Measurements from ENCODE around the gene EMILIN3.

The EMILIN3 gene

GRCh38 chr20:41348430-41349172 lies 18.0 kb downstream of the EMILIN3 start:
- TF ChIP-seq EZH2 (IDR thresholded peaks at IDR 0.05) (no peak), FOXP2 (optimal IDR thresholded peaks at IDR 0.05; ENCODE audit: control extremely low read depth, extremely low read length, insufficient read depth) (no peak), POLR2AphosphoS5 (IDR thresholded peaks at IDR 0.05; ENCODE audit: borderline replicate concordance, low read depth, low read length) (no peak)
- DNase-seq (ENCODE audit: low read depth, low spot score) = no peak
- H3K36me3 ChIP-seq (ENCODE audit: insufficient read depth, low read length) = no peaks in the 10 kb centered on the region
- no peak overlapping the region for H3K4me3 ChIP-seq
- no peak overlapping the region for H3K27ac ChIP-seq
- H3K9ac ChIP-seq (ENCODE audit: insufficient read length) = no peak overlapping the region
- no peaks in the 10 kb centered on the region for H3K9me3 ChIP-seq (ENCODE audit: low read depth, low read length)

GRCh38 chr20:41347523-41348429 lies 18.8 kb downstream of the EMILIN3 start:
- no peak for DNase-seq (ENCODE audit: low read depth, low spot score)
- no peak overlapping the region for H3K9ac ChIP-seq (ENCODE audit: insufficient read length)
- H3K4me3 ChIP-seq = no peak overlapping the region
- TF ChIP-seq POLR2AphosphoS5 (IDR thresholded peaks at IDR 0.05; ENCODE audit: borderline replicate concordance, low read depth, low read length) = no peak
- TF ChIP-seq EZH2 (IDR thresholded peaks at IDR 0.05) = no peak
- no peak for TF ChIP-seq FOXP2 (optimal IDR thresholded peaks at IDR 0.05; ENCODE audit: control extremely low read depth, extremely low read length, insufficient read depth)
- no peaks in the 10 kb centered on the region for H3K36me3 ChIP-seq (ENCODE audit: insufficient read depth, low read length)
- no peak overlapping the region for H3K27ac ChIP-seq
- no peaks in the 10 kb centered on the region for H3K9me3 ChIP-seq (ENCODE audit: low read depth, low read length)

GRCh38 chr20:41345729-41346067 lies 20.9 kb downstream of the EMILIN3 start:
- TF ChIP-seq POLR2AphosphoS5 (IDR thresholded peaks at IDR 0.05; ENCODE audit: borderline replicate concordance, low read depth, low read length) (no peak), FOXP2 (optimal IDR thresholded peaks at IDR 0.05; ENCODE audit: control extremely low read depth, extremely low read length, insufficient read depth) (no peak), EZH2 (IDR thresholded peaks at IDR 0.05) (no peak)
- DNase-seq (ENCODE audit: low read depth, low spot score) = no peak

GRCh38 chr20:41344938-41345728 lies 21.5 kb downstream of the EMILIN3 start:
- Histone ChIP-seq H3K9ac (ENCODE audit: insufficient read length) (no peak overlapping the region), H3K36me3 (ENCODE audit: insufficient read depth, low read length) (no peaks in the 10 kb centered on the region), H3K9me3 (ENCODE audit: low read depth, low read length) (no peaks in the 10 kb centered on the region), H3K27ac (no peak overlapping the region), H3K4me3 (no peak overlapping the region)
- DNase-seq (ENCODE audit: low read depth, low spot score) = no peak
- TF ChIP-seq FOXP2 (optimal IDR thresholded peaks at IDR 0.05; ENCODE audit: control extremely low read depth, extremely low read length, insufficient read depth) (no peak), EZH2 (IDR thresholded peaks at IDR 0.05) (no peak), POLR2AphosphoS5 (IDR thresholded peaks at IDR 0.05; ENCODE audit: borderline replicate concordance, low read depth, low read length) (no peak)

More at GRCh38 chr20:41345729-41346067, 20.9 kb downstream of the EMILIN3 start:
- no peak overlapping the region for H3K4me3 ChIP-seq
- no peak overlapping the region for H3K9ac ChIP-seq (ENCODE audit: insufficient read length)
- H3K9me3 ChIP-seq (ENCODE audit: low read depth, low read length) = no peaks in the 10 kb centered on the region
- H3K27ac ChIP-seq = no peak overlapping the region
- H3K36me3 ChIP-seq (ENCODE audit: insufficient read depth, low read length) = no peaks in the 10 kb centered on the region

- TF ChIP-seq POLR2AphosphoS5 (IDR thresholded peaks at IDR 0.05; ENCODE audit: borderline replicate concordance, low read depth, low read length) (no peak), FOXP2 (optimal IDR thresholded peaks at IDR 0.05; ENCODE audit: control extremely low read depth, extremely low read length, insufficient read depth) (no peak), EZH2 (IDR thresholded peaks at IDR 0.05) (no peak)
- H3K9ac ChIP-seq (ENCODE audit: insufficient read length) = no peak overlapping the region
- H3K4me3 ChIP-seq = no peak overlapping the region
- no peaks in the 10 kb centered on the region for H3K9me3 ChIP-seq (ENCODE audit: low read depth, low read length)
- no peak for DNase-seq (ENCODE audit: low read depth, low spot score)
- no peaks in the 10 kb centered on the region for H3K36me3 ChIP-seq (ENCODE audit: insufficient read depth, low read length)
- H3K27ac ChIP-seq = no peak overlapping the region
These were observed 22.1 kb downstream of the EMILIN3 start for GRCh38 chr20:41344477-41344876.

- no peak overlapping the region for H3K4me3 ChIP-seq
- no peaks in the 10 kb centered on the region for H3K9me3 ChIP-seq (ENCODE audit: low read depth, low read length)
- H3K36me3 ChIP-seq (ENCODE audit: insufficient read depth, low read length) = no peaks in the 10 kb centered on the region
- TF ChIP-seq POLR2AphosphoS5 (IDR thresholded peaks at IDR 0.05; ENCODE audit: borderline replicate concordance, low read depth, low read length) (no peak), EZH2 (IDR thresholded peaks at IDR 0.05) (no peak), FOXP2 (optimal IDR thresholded peaks at IDR 0.05; ENCODE audit: control extremely low read depth, extremely low read length, insufficient read depth) (no peak)
- H3K27ac ChIP-seq = no peak overlapping the region
- DNase-seq (ENCODE audit: low read depth, low spot score) = no peak
- no peak overlapping the region for H3K9ac ChIP-seq (ENCODE audit: insufficient read length)
These were observed 23.8 kb downstream of the EMILIN3 start for GRCh38 chr20:41342474-41343464.

GRCh38 chr20:41340327-41341055 lies 26.1 kb downstream of the EMILIN3 start, which contains the start of gene LPIN3:
Gene LPIN3 (plus strand): TSS chr20:41340821. CDS start chr20:41345804, 4,983 bp downstream.
- Histone ChIP-seq H3K9me3 (ENCODE audit: low read depth, low read length) (no peaks in the 10 kb centered on the region), H3K36me3 (ENCODE audit: insufficient read depth, low read length) (no peaks in the 10 kb centered on the region), H3K27ac (no peak within 1 kb of the TSS), H3K4me3 (peak within 1 kb of the TSS; percentile 83), H3K9ac (ENCODE audit: insufficient read length) (peak within 1 kb of the TSS; percentile 23)
- TF ChIP-seq POLR2AphosphoS5 (IDR thresholded peaks at IDR 0.05; ENCODE audit: borderline replicate concordance, low read depth, low read length) = peak; percentile 53; the same call in 1 of the 2 replicates
- TF ChIP-seq FOXP2 (optimal IDR thresholded peaks at IDR 0.05; ENCODE audit: control extremely low read depth, extremely low read length, insufficient read depth) = no peak
- TF ChIP-seq EZH2 (IDR thresholded peaks at IDR 0.05) = no peak
- peak; percentile 59 for DNase-seq (ENCODE audit: low read depth, low spot score)
